CD4-positive, CD25-positive, alpha-beta regulatory T cell (primary cell): ENCODE results near the gene KATNA1. TPM values are rescaled to one million over a fixed set of nuclear protein-coding genes. Genes with fewer than 3 reads are reported as not detected.

Experiments
- ATAC-seq, 2 donors: fragments of 150-1000 bp; cut with Tn5 transposase; one replicate each; pipeline ENCODE4 v1.10.0; 2021; ENCODE audit warnings: low read depth in 2 of 2, moderate number of reproducible peaks in 2 of 2, moderate library complexity in 1 of 2
- DNase-seq, 3 donors: peaks; one replicate each; pipeline versions ENCODE4 v3.0.0 to v3.0.0-alpha.2; 2012 to 2022; ENCODE audit warnings: mixed read lengths in 1 of 3
- H3K27ac ChIP-seq: one replicate; pipeline ENCODE4 v1.7.0; 2013; ENCODE audit warnings: mild to moderate bottlenecking, low read length; ENCODE audit not compliant: insufficient read depth, poor library complexity, severe bottlenecking
- H3K27me3 ChIP-seq: one replicate; pipeline ENCODE4 v1.7.0; 2013; ENCODE audit warnings: low read length; ENCODE audit not compliant: control insufficient read depth, insufficient read depth
- H3K36me3 ChIP-seq: one replicate; pipeline ENCODE4 v1.7.0; 2013; ENCODE audit warnings: mild to moderate bottlenecking, low read length, moderate library complexity; ENCODE audit not compliant: control insufficient read depth, insufficient read depth
- H3K4me1 ChIP-seq: 2 replicates; pipeline ENCODE4 v1.7.0; 2013; ENCODE audit warnings: mild to moderate bottlenecking, low read length; ENCODE audit not compliant: insufficient read depth, control insufficient read depth, poor library complexity, severe bottlenecking
- H3K4me3 ChIP-seq: one replicate; pipeline ENCODE4 v1.7.0; 2013; ENCODE audit warnings: low read depth, mild to moderate bottlenecking, low read length, moderate library complexity
- H3K9me3 ChIP-seq, 2 experiments: 1 replicate in 1 of 2; 2 replicates in 1 of 2; pipeline ENCODE4 v1.7.0; 2013; ENCODE audit warnings: low read length in 2 of 2, mild to moderate bottlenecking in 1 of 2, moderate library complexity in 1 of 2; ENCODE audit not compliant: control insufficient read depth in 2 of 2
- H3K27ac Mint-ChIP-seq, 3 donors: one replicate each; pipeline ENCODE4 v1.8.0; 2020 to 2022; ENCODE audit warnings: mild to moderate bottlenecking in 3 of 3, mixed read lengths in 3 of 3, moderate library complexity in 2 of 3
- H3K27me3 Mint-ChIP-seq: one replicate; pipeline ENCODE4 v1.8.0; 2022; ENCODE audit warnings: mild to moderate bottlenecking, mixed read lengths
- H3K36me3 Mint-ChIP-seq: one replicate; pipeline ENCODE4 v1.8.0; 2020; ENCODE audit warnings: mixed read lengths
- H3K4me1 Mint-ChIP-seq, 4 donors: one replicate each; pipeline ENCODE4 v1.8.0; 2020 to 2022; ENCODE audit warnings: mixed read lengths in 4 of 4, mild to moderate bottlenecking in 1 of 4
- H3K4me3 Mint-ChIP-seq, 4 donors: one replicate each; pipeline ENCODE4 v1.8.0; 2020 to 2022; ENCODE audit warnings: mild to moderate bottlenecking in 4 of 4, mixed read lengths in 4 of 4, moderate library complexity in 3 of 4
- H3K9me3 Mint-ChIP-seq, 7 donors: one replicate each; pipeline ENCODE4 v1.8.0; 2020 to 2022; ENCODE audit warnings: mixed read lengths in 7 of 7, mild to moderate bottlenecking in 3 of 7, moderate library complexity in 2 of 7
- polyA plus RNA-seq, 4 donors: library from polyadenylated mRNA; unstranded; fragments of 300-500 nt; fragmentation: Illumina TruSeq; gene quantifications; one replicate each; pipeline ENCODE4 v1.2.3, GENCODE V29; 2021
- total RNA-seq: library from RNA; stranded (reverse); gene quantifications from one replicate; pipeline ENCODE4 v1.2.3, GENCODE V29; 2022

The KATNA1 gene
- total and polyA plus RNA-seq, 5 donors from 2014 or later, result 22.9 to 35.5 (median 29.3) TPM

DNA sequence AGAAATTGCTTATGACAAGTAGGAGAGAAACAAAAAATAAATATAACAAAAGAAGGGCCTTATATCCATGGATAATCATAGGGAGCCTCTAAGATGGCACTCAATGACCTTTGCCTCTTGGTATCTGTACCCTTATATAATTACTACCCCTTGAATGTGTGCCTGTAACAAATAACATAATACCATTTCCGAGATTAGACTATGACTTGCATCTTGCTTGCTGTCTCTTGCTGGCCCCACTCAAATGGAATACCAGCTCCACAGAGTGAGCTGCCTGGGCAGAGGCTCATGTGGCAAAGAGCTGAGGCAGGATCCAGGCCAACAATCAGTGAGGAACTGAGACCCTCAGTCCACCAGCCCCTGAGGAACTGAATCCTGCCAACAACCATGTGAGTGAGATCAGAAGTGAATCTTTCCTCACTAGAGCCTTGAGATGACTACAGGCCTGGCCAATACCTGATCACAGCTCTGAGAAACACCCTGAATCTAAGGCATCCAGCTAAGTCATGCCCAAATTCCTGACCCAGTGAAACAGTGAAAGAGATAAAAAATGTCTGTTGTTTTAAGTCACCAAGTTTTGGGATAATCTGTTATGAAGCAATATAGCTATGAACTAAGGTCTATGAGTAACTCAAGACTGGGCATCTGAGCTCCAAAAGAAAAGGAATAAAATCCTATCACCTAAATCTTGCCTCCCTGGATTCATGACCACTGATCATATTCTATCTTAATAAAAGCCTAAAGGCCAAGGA is 5.5 kb downstream of the KATNA1 start:
- Histone ChIP-seq H3K9me3 (no peaks in the 10 kb centered on the region), H3K4me3 (no peak overlapping the region), H3K4me1 (peaks cover 13% of the 10 kb centered on the region), H3K27me3 (no peaks in the 10 kb centered on the region), H3K27ac (no peak overlapping the region), H3K36me3 (no peaks in the 10 kb centered on the region)
- DNase-seq (no peak), ATAC-seq (no peak)
- H3K9me3 Mint-ChIP-seq, result no peaks in the 10 kb centered on the region
- peak overlapping the region in 1 of 4 donors; percentile 40 for H3K4me3 Mint-ChIP-seq
- H3K27me3 Mint-ChIP-seq, result no peaks in the 10 kb centered on the region
- H3K27ac Mint-ChIP-seq, result peak overlapping the region in 1 of 3 donors; percentile 39
- H3K36me3 Mint-ChIP-seq, result peaks cover 19% of the 10 kb centered on the region
- peaks cover 24 to 60% (median 51%) of the 10 kb centered on the region in 4 donors for H3K4me1 Mint-ChIP-seq

DNA sequence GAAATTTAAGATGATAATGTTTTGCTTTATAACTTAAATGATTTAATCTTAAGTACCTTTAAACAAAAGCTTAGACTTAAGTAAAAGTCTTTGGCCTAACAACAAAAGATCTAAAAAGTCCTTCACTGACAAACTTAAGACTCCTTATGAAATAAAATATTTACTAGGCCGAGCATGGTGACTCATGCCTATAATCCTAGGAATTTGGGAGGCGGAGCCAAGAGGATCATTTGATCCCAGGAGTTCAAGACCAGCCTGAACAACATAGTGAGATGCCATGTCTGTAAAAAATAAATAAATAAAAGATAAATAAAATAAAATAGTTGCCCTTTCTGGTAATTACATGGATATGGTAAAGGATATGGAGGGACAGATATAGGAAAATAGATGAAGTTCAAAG is 12.4 kb downstream of the KATNA1 start:
- no peaks in the 10 kb centered on the region for H3K27me3 ChIP-seq
- no peak overlapping the region for H3K27ac Mint-ChIP-seq
- DNase-seq (no peak), ATAC-seq (no peak)
- H3K4me3 ChIP-seq, result no peak overlapping the region
- H3K9me3 ChIP-seq, result no peaks in the 10 kb centered on the region
- H3K4me3 Mint-ChIP-seq, result no peak overlapping the region
- H3K27me3 Mint-ChIP-seq, result no peaks in the 10 kb centered on the region
- H3K9me3 Mint-ChIP-seq, result no peaks in the 10 kb centered on the region
- H3K4me1 Mint-ChIP-seq, result peaks cover 9 to 18% (median 12%) of the 10 kb centered on the region in 4 donors
- peaks cover 18% of the 10 kb centered on the region for H3K36me3 ChIP-seq
- peaks cover 21% of the 10 kb centered on the region for H3K36me3 Mint-ChIP-seq
- H3K27ac ChIP-seq, result no peak overlapping the region
- no peaks in the 10 kb centered on the region for H3K4me1 ChIP-seq

DNA sequence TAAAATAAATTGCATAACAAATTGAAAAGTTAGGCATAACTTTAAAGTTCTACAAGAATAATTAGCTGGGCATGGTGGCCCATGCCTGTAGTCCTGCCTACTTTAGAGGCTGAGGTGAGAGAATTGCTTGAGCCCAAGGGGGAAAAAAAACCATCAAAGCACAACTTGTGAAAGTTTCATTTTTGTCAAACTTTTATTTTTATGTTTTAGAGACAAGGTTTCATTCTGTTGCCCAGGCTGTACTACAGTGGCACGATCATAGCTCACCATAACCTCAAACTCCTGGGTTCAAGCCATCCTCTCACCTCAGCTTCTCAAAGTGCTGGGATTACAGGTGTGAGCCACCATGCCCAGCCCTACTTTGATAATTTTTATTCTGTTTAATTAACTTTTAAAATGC is 14.2 kb downstream of the KATNA1 start:
- Mint-ChIP-seq H3K4me3 (no peak overlapping the region), H3K36me3 (peaks cover 24% of the 10 kb centered on the region), H3K27ac (no peak overlapping the region), H3K9me3 (no peaks in the 10 kb centered on the region), H3K4me1 (peaks cover 6 to 13% (median 8%) of the 10 kb centered on the region in 4 donors), H3K27me3 (no peaks in the 10 kb centered on the region)
- no peak overlapping the region for H3K4me3 ChIP-seq
- no peaks in the 10 kb centered on the region for H3K27me3 ChIP-seq
- ATAC-seq (no peak), DNase-seq (no peak)
- no peak overlapping the region for H3K27ac ChIP-seq
- no peaks in the 10 kb centered on the region for H3K9me3 ChIP-seq
- H3K4me1 ChIP-seq, result no peaks in the 10 kb centered on the region
- peaks cover 25% of the 10 kb centered on the region for H3K36me3 ChIP-seq

DNA sequence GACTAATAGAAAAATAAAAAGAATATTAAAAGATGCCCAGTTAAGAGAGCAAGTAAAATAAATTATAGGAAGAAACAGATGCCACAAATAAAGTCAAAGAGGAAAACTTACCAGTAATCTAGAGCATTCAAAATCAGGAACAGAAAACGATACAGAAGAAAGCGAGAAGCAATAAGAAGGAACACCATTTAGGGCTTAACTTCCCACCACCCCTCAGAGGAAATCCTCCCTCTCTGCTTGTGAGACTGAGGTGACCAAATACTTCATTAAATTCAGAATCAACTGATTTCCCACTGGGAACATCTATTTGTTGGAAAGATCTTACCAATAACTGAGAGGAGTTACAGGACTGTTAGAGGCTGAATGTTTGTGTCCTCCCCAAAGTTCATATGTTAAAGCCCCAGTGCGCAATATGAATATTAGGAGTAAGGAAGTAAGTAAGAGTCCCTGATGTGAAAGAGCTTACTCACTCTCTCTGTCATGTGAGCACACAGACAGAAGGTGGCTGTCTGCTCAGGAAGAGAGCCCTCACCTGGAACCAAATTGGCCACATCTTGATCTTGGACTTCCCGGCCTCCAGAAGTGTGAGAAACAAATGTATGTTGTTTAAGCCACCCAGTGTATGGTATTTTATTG is 19.5 kb downstream of the KATNA1 start:
- ATAC-seq, result no peak

DNA sequence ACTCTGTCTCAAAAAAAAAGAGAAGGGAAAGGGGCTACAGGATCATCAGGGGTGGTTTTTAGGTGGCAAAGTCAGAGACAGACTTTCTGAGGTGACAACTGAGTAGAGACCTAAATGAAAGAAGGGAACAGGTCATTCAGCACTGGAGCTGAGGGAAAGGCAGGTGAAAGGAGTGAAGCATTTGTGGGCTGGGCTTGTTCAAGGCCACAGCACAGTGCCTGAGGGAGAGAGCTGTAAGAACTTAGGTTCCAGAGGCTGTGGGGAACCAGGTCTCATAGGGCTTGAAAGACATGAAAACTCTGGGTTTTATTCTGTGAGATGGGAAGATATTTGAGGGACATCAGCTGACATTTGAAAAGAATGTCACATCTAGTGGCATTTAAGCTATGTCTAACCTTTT is 20.8 kb downstream of the KATNA1 start:
- no peaks in the 10 kb centered on the region for H3K9me3 ChIP-seq
- H3K27ac Mint-ChIP-seq, result peak overlapping the region in 2 of 3 donors; percentile 64 to 87
- peaks cover 36% of the 10 kb centered on the region for H3K36me3 Mint-ChIP-seq
- no peaks in the 10 kb centered on the region for H3K4me1 ChIP-seq
- H3K4me3 Mint-ChIP-seq, result no peak overlapping the region
- peaks cover 0 to 16% (median 11%) of the 10 kb centered on the region in 4 donors for H3K4me1 Mint-ChIP-seq
- peaks cover 40% of the 10 kb centered on the region for H3K36me3 ChIP-seq
- DNase-seq (no peak), ATAC-seq (no peak)
- H3K9me3 Mint-ChIP-seq, result no peaks in the 10 kb centered on the region
- H3K27me3 ChIP-seq, result no peaks in the 10 kb centered on the region
- no peak overlapping the region for H3K27ac ChIP-seq
- H3K27me3 Mint-ChIP-seq, result no peaks in the 10 kb centered on the region
- H3K4me3 ChIP-seq, result no peak overlapping the region

More for the DNA sequence above, 19.5 kb downstream of the KATNA1 start:
- H3K27me3 ChIP-seq, result no peaks in the 10 kb centered on the region
- H3K36me3 Mint-ChIP-seq, result peaks cover 31% of the 10 kb centered on the region
- no peak overlapping the region for H3K4me3 ChIP-seq
- no peaks in the 10 kb centered on the region for H3K4me1 ChIP-seq
- H3K9me3 ChIP-seq, result no peaks in the 10 kb centered on the region
- H3K27ac ChIP-seq, result no peak overlapping the region
- H3K9me3 Mint-ChIP-seq, result no peaks in the 10 kb centered on the region
- peaks cover 38% of the 10 kb centered on the region for H3K36me3 ChIP-seq
- DNase-seq, result peak in 1 of 3 donors; percentile 28
- no peaks in the 10 kb centered on the region for H3K27me3 Mint-ChIP-seq
- H3K27ac Mint-ChIP-seq, result peak overlapping the region in 2 of 3 donors; percentile 13 to 55
- peaks cover 0 to 16% (median 11%) of the 10 kb centered on the region in 4 donors for H3K4me1 Mint-ChIP-seq
- no peak overlapping the region for H3K4me3 Mint-ChIP-seq

DNA sequence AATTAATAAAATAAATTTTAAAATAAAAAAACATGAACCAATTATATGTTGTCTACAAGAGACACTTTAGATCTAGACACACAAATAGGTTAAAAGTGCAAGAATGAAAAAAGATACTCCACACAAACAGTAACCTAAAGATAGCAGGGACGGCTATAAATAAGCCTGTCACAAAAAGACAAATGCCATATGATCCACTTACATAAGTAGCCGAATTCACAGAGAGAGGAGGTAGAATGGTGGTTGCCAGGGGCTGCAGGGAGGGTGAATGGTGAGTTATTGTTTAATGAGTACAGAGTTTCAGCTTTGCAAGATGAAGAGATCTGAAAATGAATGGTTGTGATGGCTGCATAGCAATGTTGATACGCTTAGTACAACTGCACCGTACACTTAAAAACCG is 32.7 kb downstream of the KATNA1 start:
- Histone ChIP-seq H3K4me3 (no peak overlapping the region), H3K27ac (no peak overlapping the region), H3K27me3 (no peaks in the 10 kb centered on the region), H3K4me1 (no peaks in the 10 kb centered on the region), H3K9me3 (no peaks in the 10 kb centered on the region), H3K36me3 (peaks cover 25% of the 10 kb centered on the region)
- Mint-ChIP-seq H3K36me3 (peaks cover 52% of the 10 kb centered on the region), H3K4me1 (peaks cover 10 to 29% (median 21%) of the 10 kb centered on the region in 4 donors), H3K4me3 (no peak overlapping the region), H3K27ac (no peak overlapping the region), H3K9me3 (peaks cover 0 to 7% (median 0%) of the 10 kb centered on the region in 7 donors), H3K27me3 (no peaks in the 10 kb centered on the region)
- no peak for DNase-seq
- no peak for ATAC-seq

DNA sequence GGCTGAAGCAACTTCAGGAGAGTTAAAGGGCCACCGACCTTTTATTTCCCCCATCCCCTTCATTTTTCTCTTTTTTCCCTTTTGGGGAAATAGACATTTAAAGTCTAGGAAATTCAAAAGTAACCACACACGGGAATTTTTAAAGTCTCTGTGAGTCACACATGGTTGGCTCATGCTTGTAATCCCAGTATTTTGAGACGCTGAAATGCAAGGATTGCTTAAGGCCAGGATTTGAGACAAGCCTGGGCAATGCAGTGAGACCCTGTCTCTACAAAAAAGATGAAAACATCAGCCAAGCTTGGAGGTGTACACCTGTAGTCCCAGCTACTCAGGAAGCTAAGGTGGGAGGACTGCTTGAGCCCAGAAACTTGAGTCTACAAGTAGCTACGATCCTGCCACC is 34.2 kb downstream of the KATNA1 start:
- H3K4me3 ChIP-seq, result no peak overlapping the region
- Mint-ChIP-seq H3K36me3 (peaks cover 44% of the 10 kb centered on the region), H3K27me3 (no peaks in the 10 kb centered on the region), H3K4me1 (peaks cover 14 to 38% (median 24%) of the 10 kb centered on the region in 4 donors), H3K9me3 (peaks cover 0 to 7% (median 0%) of the 10 kb centered on the region in 7 donors), H3K27ac (no peak overlapping the region), H3K4me3 (no peak overlapping the region)
- no peak overlapping the region for H3K27ac ChIP-seq
- H3K4me1 ChIP-seq, result no peaks in the 10 kb centered on the region
- H3K27me3 ChIP-seq, result no peaks in the 10 kb centered on the region
- ATAC-seq, result no peak
- DNase-seq, result no peak
- peaks cover 23% of the 10 kb centered on the region for H3K36me3 ChIP-seq
- H3K9me3 ChIP-seq, result no peaks in the 10 kb centered on the region
